ENCODE data around the gene SMARCC1.

Gene SMARCC1

DNA sequence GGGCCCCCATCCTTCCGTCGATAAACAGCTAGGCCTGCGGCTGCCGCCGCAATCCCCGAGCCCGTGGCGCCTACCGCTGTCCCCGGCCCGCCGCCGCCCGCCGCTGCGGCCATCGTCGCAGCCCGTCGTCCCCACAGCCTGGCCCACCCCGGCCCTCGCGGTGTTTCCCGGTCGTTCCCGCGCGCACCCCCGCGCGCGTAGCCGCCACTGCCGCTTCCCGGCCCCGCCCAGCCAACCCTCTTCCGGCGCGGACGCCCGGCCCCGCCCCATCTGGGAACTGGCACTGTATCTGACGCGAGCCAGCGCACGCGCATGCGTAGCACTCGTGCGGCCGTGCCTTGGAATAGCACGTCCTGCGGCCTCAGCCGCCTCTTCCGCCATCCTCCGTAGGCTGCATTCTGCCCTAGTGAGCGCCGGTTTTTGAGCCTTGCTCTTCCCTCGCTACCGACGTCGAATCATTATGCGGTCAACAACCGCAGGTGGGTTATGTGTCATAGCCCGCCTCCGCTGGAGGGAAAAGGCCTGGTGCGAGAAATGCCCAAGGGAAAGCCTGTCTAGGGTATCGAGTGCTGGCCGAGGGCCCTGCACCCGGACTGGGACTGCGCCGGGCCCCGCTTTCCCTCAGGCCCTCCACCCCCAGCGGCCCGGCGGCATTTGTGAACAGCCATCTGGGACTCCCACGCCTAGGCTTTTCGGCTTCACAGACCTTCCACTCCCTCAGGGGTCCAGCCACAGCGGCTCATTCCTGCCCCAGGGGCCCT, at the start of gene SMARCC1:
Gene SMARCC1 (minus strand): TSS at position 209 of the 761 bp plus-strand sequence. CDS start 96 bp downstream, at position 113.
- peak within 1 kb of the TSS; percentile 97 for H3K27ac ChIP-seq (ENCODE audit: extremely low read depth, low read depth, low read length)
- ChIA-PET POLR2A (interaction anchor here (0.9 kb wide), 1 partner anchor 76 kb away, joined by 3 read pairs; no protein-coding TSS in a partner anchor), CTCF (no interaction called here)
- H3K9me3 ChIP-seq (ENCODE audit: control insufficient read depth, insufficient read depth, low read depth, low read length): no peaks in the 10 kb centered on the region
- H3K36me3 ChIP-seq (ENCODE audit: control insufficient read depth in 2 of 2, insufficient read depth in 1 of 2, low read length in 2 of 2): no peaks in the 10 kb centered on the region; a peak in 1 of 3 replicates
- no peaks in the 10 kb centered on the region for H3K4me1 ChIP-seq (ENCODE audit: control insufficient read depth, insufficient read depth, low read length)
- peak within 1 kb of the TSS; percentile 79 for H3K4me3 ChIP-seq (ENCODE audit: low read depth, low read length)
- TF ChIP-seq ZNF777 (tag by site-specific recombination; IDR thresholded peaks at IDR 0.05; ENCODE audit: borderline replicate concordance) (no peak), ZNF530 (tag by site-specific recombination; IDR thresholded peaks at IDR 0.05; ENCODE audit: low read depth) (no peak), ZNF302 (tag by site-specific recombination; IDR thresholded peaks at IDR 0.05; ENCODE audit: low read depth) (no peak), ZNF335 (tag by site-specific recombination; conservative IDR thresholded peaks at IDR 0.05) (peak; percentile 99), ZNF223 (tag by site-specific recombination; IDR thresholded peaks at IDR 0.05) (no peak), ZNF792 (tag by site-specific recombination; IDR thresholded peaks at IDR 0.05) (0 out of 2 replicates have a peak, but pooled peaks have one; percentile 37), ZNF548 (tag by site-specific recombination; IDR thresholded peaks at IDR 0.05) (no peak), RBAK (tag by site-specific recombination; IDR thresholded peaks at IDR 0.05) (no peak), ZNF76 (tag by site-specific recombination; IDR thresholded peaks at IDR 0.05; ENCODE audit: borderline replicate concordance, low read depth) (no peak; the same call in 1 of the 2 replicates), ZNF560 (tag by site-specific recombination; IDR thresholded peaks at IDR 0.05; ENCODE audit: borderline replicate concordance) (no peak), MEIS1 (CRISPR knock-in tag; IDR thresholded peaks at IDR 0.05; ENCODE audit: borderline replicate concordance) (no peak), YY1 (tag by site-specific recombination; IDR thresholded peaks at IDR 0.05) (no peak; the same call in none of the 2 replicates)
- TF ChIP-seq, protein P1, sequence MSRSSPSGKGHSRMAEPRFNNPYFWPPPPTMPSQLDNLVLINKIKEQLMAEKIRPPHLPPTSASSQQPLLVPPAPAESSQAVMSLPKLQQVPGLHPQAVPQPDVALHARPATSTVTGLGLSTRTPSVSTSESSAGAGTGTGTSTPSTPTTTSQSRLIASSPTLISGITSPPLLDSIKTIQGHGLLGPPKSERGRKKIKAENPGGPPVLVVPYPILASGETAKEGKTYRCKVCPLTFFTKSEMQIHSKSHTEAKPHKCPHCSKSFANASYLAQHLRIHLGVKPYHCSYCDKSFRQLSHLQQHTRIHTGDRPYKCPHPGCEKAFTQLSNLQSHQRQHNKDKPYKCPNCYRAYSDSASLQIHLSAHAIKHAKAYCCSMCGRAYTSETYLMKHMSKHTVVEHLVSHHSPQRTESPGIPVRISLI (tag by site-specific recombination; IDR thresholded peaks at IDR 0.05): no peak
- TF ChIP-seq, protein P2, sequence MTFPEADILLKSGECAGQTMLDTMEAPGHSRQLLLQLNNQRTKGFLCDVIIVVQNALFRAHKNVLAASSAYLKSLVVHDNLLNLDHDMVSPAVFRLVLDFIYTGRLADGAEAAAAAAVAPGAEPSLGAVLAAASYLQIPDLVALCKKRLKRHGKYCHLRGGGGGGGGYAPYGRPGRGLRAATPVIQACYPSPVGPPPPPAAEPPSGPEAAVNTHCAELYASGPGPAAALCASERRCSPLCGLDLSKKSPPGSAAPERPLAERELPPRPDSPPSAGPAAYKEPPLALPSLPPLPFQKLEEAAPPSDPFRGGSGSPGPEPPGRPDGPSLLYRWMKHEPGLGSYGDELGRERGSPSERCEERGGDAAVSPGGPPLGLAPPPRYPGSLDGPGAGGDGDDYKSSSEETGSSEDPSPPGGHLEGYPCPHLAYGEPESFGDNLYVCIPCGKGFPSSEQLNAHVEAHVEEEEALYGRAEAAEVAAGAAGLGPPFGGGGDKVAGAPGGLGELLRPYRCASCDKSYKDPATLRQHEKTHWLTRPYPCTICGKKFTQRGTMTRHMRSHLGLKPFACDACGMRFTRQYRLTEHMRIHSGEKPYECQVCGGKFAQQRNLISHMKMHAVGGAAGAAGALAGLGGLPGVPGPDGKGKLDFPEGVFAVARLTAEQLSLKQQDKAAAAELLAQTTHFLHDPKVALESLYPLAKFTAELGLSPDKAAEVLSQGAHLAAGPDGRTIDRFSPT (tag by site-specific recombination; IDR thresholded peaks at IDR 0.05): no peak
- TF ChIP-seq, protein P3, sequence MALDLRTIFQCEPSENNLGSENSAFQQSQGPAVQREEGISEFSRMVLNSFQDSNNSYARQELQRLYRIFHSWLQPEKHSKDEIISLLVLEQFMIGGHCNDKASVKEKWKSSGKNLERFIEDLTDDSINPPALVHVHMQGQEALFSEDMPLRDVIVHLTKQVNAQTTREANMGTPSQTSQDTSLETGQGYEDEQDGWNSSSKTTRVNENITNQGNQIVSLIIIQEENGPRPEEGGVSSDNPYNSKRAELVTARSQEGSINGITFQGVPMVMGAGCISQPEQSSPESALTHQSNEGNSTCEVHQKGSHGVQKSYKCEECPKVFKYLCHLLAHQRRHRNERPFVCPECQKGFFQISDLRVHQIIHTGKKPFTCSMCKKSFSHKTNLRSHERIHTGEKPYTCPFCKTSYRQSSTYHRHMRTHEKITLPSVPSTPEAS (tag by site-specific recombination; IDR thresholded peaks at IDR 0.05): no peak
- TF ChIP-seq, protein P4, sequence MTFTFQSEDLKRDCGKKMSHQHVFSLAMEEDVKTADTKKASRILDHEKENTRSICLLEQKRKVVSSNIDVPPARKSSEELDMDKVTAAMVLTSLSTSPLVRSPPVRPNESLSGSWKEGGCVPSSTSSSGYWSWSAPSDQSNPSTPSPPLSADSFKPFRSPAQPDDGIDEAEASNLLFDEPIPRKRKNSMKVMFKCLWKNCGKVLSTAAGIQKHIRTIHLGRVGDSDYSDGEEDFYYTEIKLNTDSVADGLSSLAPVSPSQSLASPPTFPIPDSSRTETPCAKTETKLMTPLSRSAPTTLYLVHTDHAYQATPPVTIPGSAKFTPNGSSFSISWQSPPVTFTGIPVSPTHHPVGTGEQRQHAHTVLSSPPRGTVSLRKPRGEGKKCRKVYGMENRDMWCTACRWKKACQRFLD (tag by site-specific recombination; IDR thresholded peaks at IDR 0.05): no peak
- TF ChIP-seq, protein P5, sequence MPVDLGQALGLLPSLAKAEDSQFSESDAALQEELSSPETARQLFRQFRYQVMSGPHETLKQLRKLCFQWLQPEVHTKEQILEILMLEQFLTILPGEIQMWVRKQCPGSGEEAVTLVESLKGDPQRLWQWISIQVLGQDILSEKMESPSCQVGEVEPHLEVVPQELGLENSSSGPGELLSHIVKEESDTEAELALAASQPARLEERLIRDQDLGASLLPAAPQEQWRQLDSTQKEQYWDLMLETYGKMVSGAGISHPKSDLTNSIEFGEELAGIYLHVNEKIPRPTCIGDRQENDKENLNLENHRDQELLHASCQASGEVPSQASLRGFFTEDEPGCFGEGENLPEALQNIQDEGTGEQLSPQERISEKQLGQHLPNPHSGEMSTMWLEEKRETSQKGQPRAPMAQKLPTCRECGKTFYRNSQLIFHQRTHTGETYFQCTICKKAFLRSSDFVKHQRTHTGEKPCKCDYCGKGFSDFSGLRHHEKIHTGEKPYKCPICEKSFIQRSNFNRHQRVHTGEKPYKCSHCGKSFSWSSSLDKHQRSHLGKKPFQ (tag by site-specific recombination; IDR thresholded peaks at IDR 0.05): no peak
- TF ChIP-seq, protein P6, sequence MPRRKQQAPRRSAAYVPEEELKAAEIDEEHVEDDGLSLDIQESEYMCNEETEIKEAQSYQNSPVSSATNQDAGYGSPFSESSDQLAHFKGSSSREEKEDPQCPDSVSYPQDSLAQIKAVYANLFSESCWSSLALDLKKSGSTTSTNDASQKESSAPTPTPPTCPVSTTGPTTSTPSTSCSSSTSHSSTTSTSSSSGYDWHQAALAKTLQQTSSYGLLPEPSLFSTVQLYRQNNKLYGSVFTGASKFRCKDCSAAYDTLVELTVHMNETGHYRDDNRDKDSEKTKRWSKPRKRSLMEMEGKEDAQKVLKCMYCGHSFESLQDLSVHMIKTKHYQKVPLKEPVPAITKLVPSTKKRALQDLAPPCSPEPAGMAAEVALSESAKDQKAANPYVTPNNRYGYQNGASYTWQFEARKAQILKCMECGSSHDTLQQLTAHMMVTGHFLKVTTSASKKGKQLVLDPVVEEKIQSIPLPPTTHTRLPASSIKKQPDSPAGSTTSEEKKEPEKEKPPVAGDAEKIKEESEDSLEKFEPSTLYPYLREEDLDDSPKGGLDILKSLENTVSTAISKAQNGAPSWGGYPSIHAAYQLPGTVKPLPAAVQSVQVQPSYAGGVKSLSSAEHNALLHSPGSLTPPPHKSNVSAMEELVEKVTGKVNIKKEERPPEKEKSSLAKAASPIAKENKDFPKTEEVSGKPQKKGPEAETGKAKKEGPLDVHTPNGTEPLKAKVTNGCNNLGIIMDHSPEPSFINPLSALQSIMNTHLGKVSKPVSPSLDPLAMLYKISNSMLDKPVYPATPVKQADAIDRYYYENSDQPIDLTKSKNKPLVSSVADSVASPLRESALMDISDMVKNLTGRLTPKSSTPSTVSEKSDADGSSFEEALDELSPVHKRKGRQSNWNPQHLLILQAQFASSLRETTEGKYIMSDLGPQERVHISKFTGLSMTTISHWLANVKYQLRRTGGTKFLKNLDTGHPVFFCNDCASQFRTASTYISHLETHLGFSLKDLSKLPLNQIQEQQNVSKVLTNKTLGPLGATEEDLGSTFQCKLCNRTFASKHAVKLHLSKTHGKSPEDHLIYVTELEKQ (tag by site-specific recombination; IDR thresholded peaks at IDR 0.05; ENCODE audit: borderline replicate concordance): no peak
- TF ChIP-seq, protein P7, sequence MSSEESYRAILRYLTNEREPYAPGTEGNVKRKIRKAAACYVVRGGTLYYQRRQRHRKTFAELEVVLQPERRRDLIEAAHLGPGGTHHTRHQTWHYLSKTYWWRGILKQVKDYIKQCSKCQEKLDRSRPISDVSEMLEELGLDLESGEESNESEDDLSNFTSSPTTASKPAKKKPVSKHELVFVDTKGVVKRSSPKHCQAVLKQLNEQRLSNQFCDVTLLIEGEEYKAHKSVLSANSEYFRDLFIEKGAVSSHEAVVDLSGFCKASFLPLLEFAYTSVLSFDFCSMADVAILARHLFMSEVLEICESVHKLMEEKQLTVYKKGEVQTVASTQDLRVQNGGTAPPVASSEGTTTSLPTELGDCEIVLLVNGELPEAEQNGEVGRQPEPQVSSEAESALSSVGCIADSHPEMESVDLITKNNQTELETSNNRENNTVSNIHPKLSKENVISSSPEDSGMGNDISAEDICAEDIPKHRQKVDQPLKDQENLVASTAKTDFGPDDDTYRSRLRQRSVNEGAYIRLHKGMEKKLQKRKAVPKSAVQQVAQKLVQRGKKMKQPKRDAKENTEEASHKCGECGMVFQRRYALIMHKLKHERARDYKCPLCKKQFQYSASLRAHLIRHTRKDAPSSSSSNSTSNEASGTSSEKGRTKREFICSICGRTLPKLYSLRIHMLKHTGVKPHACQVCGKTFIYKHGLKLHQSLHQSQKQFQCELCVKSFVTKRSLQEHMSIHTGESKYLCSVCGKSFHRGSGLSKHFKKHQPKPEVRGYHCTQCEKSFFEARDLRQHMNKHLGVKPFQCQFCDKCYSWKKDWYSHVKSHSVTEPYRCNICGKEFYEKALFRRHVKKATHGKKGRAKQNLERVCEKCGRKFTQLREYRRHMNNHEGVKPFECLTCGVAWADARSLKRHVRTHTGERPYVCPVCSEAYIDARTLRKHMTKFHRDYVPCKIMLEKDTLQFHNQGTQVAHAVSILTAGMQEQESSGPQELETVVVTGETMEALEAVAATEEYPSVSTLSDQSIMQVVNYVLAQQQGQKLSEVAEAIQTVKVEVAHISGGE (tag by site-specific recombination; conservative IDR thresholded peaks at IDR 0.05; ENCODE audit: low read depth): 0 out of 2 replicates have a peak, but pooled peaks have one; percentile 30
- TF ChIP-seq, protein P8, sequence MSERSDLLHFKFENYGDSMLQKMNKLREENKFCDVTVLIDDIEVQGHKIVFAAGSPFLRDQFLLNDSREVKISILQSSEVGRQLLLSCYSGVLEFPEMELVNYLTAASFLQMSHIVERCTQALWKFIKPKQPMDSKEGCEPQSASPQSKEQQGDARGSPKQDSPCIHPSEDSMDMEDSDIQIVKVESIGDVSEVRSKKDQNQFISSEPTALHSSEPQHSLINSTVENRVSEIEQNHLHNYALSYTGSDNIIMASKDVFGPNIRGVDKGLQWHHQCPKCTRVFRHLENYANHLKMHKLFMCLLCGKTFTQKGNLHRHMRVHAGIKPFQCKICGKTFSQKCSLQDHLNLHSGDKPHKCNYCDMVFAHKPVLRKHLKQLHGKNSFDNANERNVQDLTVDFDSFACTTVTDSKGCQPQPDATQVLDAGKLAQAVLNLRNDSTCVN (tag by site-specific recombination; optimal IDR thresholded peaks at IDR 0.05): peak; percentile 92
